IMR-90 (cell line): Measurements from ENCODE around the gene SLC18A3. TPM values are rescaled to one million over a fixed set of nuclear protein-coding genes. Genes with fewer than 3 reads are reported as not detected.

Source experiments
- ATAC-seq: fragments of 200-7000 bp; cut with Tn5 transposase; 2 replicates; pipeline ENCODE4 v1.9.1; 2020; ENCODE audit warnings: low read depth, mild to moderate bottlenecking, moderate library complexity
- BruUV-seq: library from RNA; stranded (reverse); fragments of 400-500 nt; replicated peaks from 2 replicates; lab custom pipeline; 2021; lab: Mats Ljungman, UMichigan
- CTCF ChIA-PET: fragments of 300-600 bp; formaldehyde crosslinking; extraction: SDS; loops from one replicate; lab custom pipeline; 2021; ENCODE audit warnings: antibody characterized with exemption; lab: Yijun Ruan, JAX
- POLR2A ChIA-PET: fragments of 300-600 bp; sonication (Branson Sonifier 250); formaldehyde crosslinking; loops from one replicate; lab custom pipeline; 2022; ENCODE audit warnings: antibody characterized with exemption; ENCODE audit not compliant: unreplicated experiment; lab: Charles Lee
- DNase-seq: peaks from one replicate; pipeline ENCODE4 v3.0.0; 2013
- H2AFZ ChIP-seq: replicated peaks from 2 replicates; pipeline ENCODE3; 2013; ENCODE audit warnings: low read length, mild to moderate bottlenecking; ENCODE audit not compliant: poor library complexity
- H2AK5ac ChIP-seq: 2 replicates; pipeline ENCODE4 v1.6.1; 2013; ENCODE audit warnings: low read depth, low read length, inconsistent platforms
- H2AK9ac ChIP-seq: replicated peaks from 2 replicates; pipeline ENCODE3; 2013; ENCODE audit warnings: mild to moderate bottlenecking, low read depth, low read length, moderate library complexity; ENCODE audit not compliant: poor library complexity
- H2BK120ac ChIP-seq: 2 replicates; pipeline ENCODE4 v1.6.1; 2013; ENCODE audit warnings: low read depth, low read length, inconsistent platforms
- H2BK15ac ChIP-seq: 3 replicates; pipeline ENCODE4 v1.6.1; 2013; ENCODE audit warnings: low read depth, low read length, inconsistent platforms
- H2BK20ac ChIP-seq: 2 replicates; pipeline ENCODE4 v1.6.1; 2013; ENCODE audit warnings: low read depth, mild to moderate bottlenecking, inconsistent platforms, low read length, moderate library complexity
- H2BK5ac ChIP-seq: 2 replicates; pipeline ENCODE4 v1.6.1; 2013; ENCODE audit warnings: mild to moderate bottlenecking, low read depth, low read length, inconsistent platforms; ENCODE audit not compliant: poor library complexity, severe bottlenecking
- H3K14ac ChIP-seq: replicated peaks from 2 replicates; pipeline ENCODE4 v1.6.1; 2013; ENCODE audit warnings: low read depth, low read length, inconsistent platforms
- H3K18ac ChIP-seq: 2 replicates; pipeline ENCODE4 v1.6.1; 2013; ENCODE audit warnings: low read depth, low read length, control low read depth
- H3K23ac ChIP-seq: 2 replicates; pipeline ENCODE4 v1.6.1; 2013; ENCODE audit warnings: low read depth, low read length, inconsistent platforms
- H3K27ac ChIP-seq: 2 replicates; pipeline ENCODE4 v1.5.1; 2013; ENCODE audit warnings: mild to moderate bottlenecking, control low read depth, low read length; ENCODE audit not compliant: insufficient read depth
- H3K27me3 ChIP-seq: 2 replicates; pipeline ENCODE4 v1.6.1; 2013; ENCODE audit warnings: low read length; ENCODE audit not compliant: control insufficient read depth, insufficient read depth
- H3K36me3 ChIP-seq: 2 replicates; pipeline ENCODE4 v1.6.1; 2013; ENCODE audit warnings: low read length, mixed read lengths; ENCODE audit not compliant: control insufficient read depth, insufficient read depth
- H3K4ac ChIP-seq: 2 replicates; pipeline ENCODE4 v1.6.1; 2013; ENCODE audit warnings: low read depth, low read length, inconsistent platforms
- H3K4me1 ChIP-seq: 2 replicates; pipeline ENCODE4 v1.6.1; 2013; ENCODE audit warnings: low read length, mixed read lengths; ENCODE audit not compliant: control insufficient read depth, insufficient read depth
- H3K4me2 ChIP-seq: 2 replicates; pipeline ENCODE4 v1.6.1; 2013; ENCODE audit warnings: low read depth, mild to moderate bottlenecking, control low read depth, low read length, moderate library complexity
- H3K4me3 ChIP-seq: 2 replicates; pipeline ENCODE4 v1.5.1; 2013; ENCODE audit warnings: low read depth, mild to moderate bottlenecking, control low read depth, low read length, moderate library complexity; ENCODE audit not compliant: insufficient read depth
- H3K56ac ChIP-seq: 2 replicates; pipeline ENCODE4 v1.6.1; 2013; ENCODE audit warnings: low read length, inconsistent platforms; ENCODE audit not compliant: insufficient read depth; ENCODE audit errors: extremely low read depth
- H3K79me1 ChIP-seq, 2 experiments: 2 replicates each; pipeline ENCODE4 v1.6.1; 2013; ENCODE audit warnings: low read length in 2 of 2, inconsistent platforms in 1 of 2, low read depth in 1 of 2
- H3K9ac ChIP-seq: 2 replicates; pipeline ENCODE4 v1.6.1; 2013; ENCODE audit warnings: low read depth, low read length, control low read depth
- H3K9me1 ChIP-seq: 2 replicates; pipeline ENCODE4 v1.6.1; 2013; ENCODE audit warnings: low read length, inconsistent platforms; ENCODE audit not compliant: insufficient read depth
- H3K9me3 ChIP-seq: 2 replicates; pipeline ENCODE4 v1.6.1; 2013; ENCODE audit warnings: low read length; ENCODE audit not compliant: control insufficient read depth, insufficient read depth
- H4K20me1 ChIP-seq: 2 replicates; pipeline ENCODE4 v1.6.1; 2013; ENCODE audit warnings: low read length, inconsistent platforms; ENCODE audit not compliant: insufficient read depth
- H4K5ac ChIP-seq: 2 replicates; pipeline ENCODE4 v1.6.1; 2013; ENCODE audit warnings: mild to moderate bottlenecking, low read depth, low read length, control low read depth
- H4K8ac ChIP-seq, 2 experiments: 2 replicates each; pipeline ENCODE4 v1.6.1; 2013; ENCODE audit warnings: low read depth in 2 of 2, low read length in 2 of 2, control low read depth in 1 of 2, inconsistent platforms in 1 of 2
- H4K91ac ChIP-seq: 2 replicates; pipeline ENCODE4 v1.6.1; 2013; ENCODE audit warnings: low read depth, low read length, inconsistent platforms; ENCODE audit not compliant: insufficient read depth
- BHLHE40 ChIP-seq: fragments of 150-350 bp; IDR thresholded peaks from 2 replicates; pipeline ENCODE4 v1.6.1; 2016; ENCODE audit warnings: mild to moderate bottlenecking, low read depth, low read length
- MAFK ChIP-seq: IDR thresholded peaks from 2 replicates; pipeline ENCODE4 v1.6.1; 2012; ENCODE audit warnings: low read depth, low read length, improper control_type of control experiment
- MXI1 ChIP-seq: IDR thresholded peaks from 2 replicates; pipeline ENCODE4 v1.6.1; 2012; ENCODE audit warnings: low read depth, mild to moderate bottlenecking, low read length, moderate library complexity, borderline replicate concordance
- RAD21 ChIP-seq: IDR thresholded peaks from 2 replicates; pipeline ENCODE4 v1.6.1; 2012; ENCODE audit warnings: low read length, improper control_type of control experiment
- RCOR1 ChIP-seq: IDR thresholded peaks from 2 replicates; pipeline ENCODE4 v1.6.1; 2012; ENCODE audit warnings: mild to moderate bottlenecking, low read length, improper control_type of control experiment; ENCODE audit not compliant: insufficient replicate concordance
- RFX5 ChIP-seq: IDR thresholded peaks from 2 replicates; pipeline ENCODE4 v1.8.0; 2012; ENCODE audit warnings: low read depth, mild to moderate bottlenecking, low read length, moderate library complexity
- WGBS, 2 experiments: methylation state at CpG; one replicate each; pipeline versions ENCODE4 v1.1.5 to v1.1.7; 2013; ENCODE audit warnings: missing lambda C conversion rate in 2 of 2; ENCODE audit not compliant: insufficient read length in 1 of 2; ENCODE audit errors: extremely low coverage in 2 of 2; 5-methylcytosine and 5-hydroxymethylcytosine counted together
- dilution Hi-C: fragments of 300-500 bp; cut with HindIII; formaldehyde crosslinking; loops from one replicate; pipeline ENCODE4 v1.14.3; 2018; ENCODE audit warnings: low sequenced_read_pairs; ENCODE audit not compliant: unreplicated experiment
- in situ Hi-C: fragments of 300-500 bp; cut with MboI; formaldehyde crosslinking; loops from 3 replicates; pipeline ENCODE4 v1.14.3; 2019; ENCODE audit warnings: low sequenced_read_pairs, inconsistent platforms, mixed read lengths
- intact Hi-C: fragments of 100-400 bp; cut with micrococcal nuclease; formaldehyde crosslinking; loops from 2 replicates; pipeline ENCODE4 v1.10.0; 2022
- polyA plus RNA-seq, 3 experiments: library from polyadenylated mRNA; depleted of rRNA; stranded (reverse); fragments of >200 nt; gene quantifications; 2 replicates each; pipeline ENCODE4 v1.2.3, GENCODE V29; 2012; ENCODE audit warnings: low replicate concordance in 1 of 3
- total RNA-seq: library from RNA; depleted of rRNA; stranded (reverse); fragments of >200 nt; gene quantifications from 2 replicates; pipeline ENCODE4 v1.2.3, GENCODE V29; 2012

The SLC18A3 gene
- total and polyA plus RNA-seq, 2 of the 4 experiments (the other 2 are of a cell fraction): not detected

- ChIA-PET POLR2A (interaction anchor here (0.7 kb wide), 1 partner anchor 125 kb away, joined by 26 read pairs; no protein-coding TSS in a partner anchor), CTCF (no interaction called here)
These were observed 39.2 kb downstream of the SLC18A3 start for GRCh38 chr10:49649294-49649693.

More at GRCh38 chr10:49649294-49649693, 39.2 kb downstream of the SLC18A3 start:
- Histone ChIP-seq H3K9me1 (no peaks in the 10 kb centered on the region), H3K27me3 (peaks cover 11% of the 10 kb centered on the region), H3K27ac (no peak overlapping the region), H3K4me3 (no peak overlapping the region), H3K56ac (no peak overlapping the region), H3K9ac (no peak overlapping the region), H3K4ac (no peak overlapping the region), H4K5ac (no peak overlapping the region), H2AK9ac (no peak overlapping the region), H4K91ac (no peak overlapping the region), H2BK5ac (no peak overlapping the region), H3K79me1 (no peaks in the 10 kb centered on the region), H3K23ac (no peak overlapping the region), H2BK120ac (no peak overlapping the region), H2BK20ac (no peak overlapping the region), H3K18ac (no peak overlapping the region), H3K36me3 (no peaks in the 10 kb centered on the region), H2BK15ac (no peak overlapping the region), H4K8ac (no peak overlapping the region), H4K20me1 (no peaks in the 10 kb centered on the region), H2AK5ac (no peak overlapping the region), H2AFZ (peak overlapping the region; percentile 41), H3K14ac (no peak overlapping the region), H3K4me2 (no peak overlapping the region), H3K9me3 (no peaks in the 10 kb centered on the region), H3K4me1 (no peaks in the 10 kb centered on the region)
- intact Hi-C loops: no loop called here
- in situ Hi-C loops: no loop called here
- TF ChIP-seq RAD21 (no peak), RFX5 (no peak), BHLHE40 (no peak), RCOR1 (no peak), MXI1 (no peak), MAFK (no peak)
- ATAC-seq (peak; percentile 48), DNase-seq (no peak)
- 25% methylated on average over 11 of the region's 17 CpGs; no CpG with 5 or more reads in 1 of the 2 experiments for WGBS, 2 experiments
- BruUV-seq: no TSS peak
- dilution Hi-C loops: no loop called here
